A549 (cell line): ENCODE results near the gene JAKMIP2. TPM values are rescaled to one million over a fixed set of nuclear protein-coding genes. Genes with fewer than 3 reads are reported as not detected.
"Not testable (repeated sequence)": the region's sequence is repeated elsewhere in the genome, so short reads cannot be mapped to it uniquely, and the experiment has no call there.

Source experiments
- ATAC-seq, 2 experiments: fragments of 200-7000 bp in 1 of 2; fragments of >200 bp in 1 of 2; cut with Nextera tagmentation in 1 of 2; cut with Tn5 transposase in 1 of 2; 3 replicates each; pipeline versions ENCODE4 v1.8.0 to v1.9.1; 2018 to 2020; ENCODE audit warnings: mild to moderate bottlenecking in 1 of 2, moderate library complexity in 1 of 2
- CTCF ChIA-PET: fragments of 300-600 bp; sonication (Branson Sonifier 250); formaldehyde crosslinking; extraction: SDS; loops from one replicate; lab custom pipeline; 2021; ENCODE audit warnings: antibody characterized with exemption, inconsistent platforms; lab: Yijun Ruan, JAX
- POLR2A ChIA-PET: fragments of 350-600 bp; formaldehyde crosslinking; extraction: SDS; loops from one replicate; lab custom pipeline; 2021; ENCODE audit warnings: antibody characterized with exemption, inconsistent platforms; lab: Yijun Ruan, JAX
- DNase-seq, 2 experiments: peaks; one replicate each; pipeline versions ENCODE4 v3.0.0 to v3.0.0-alpha.2; 2011 to 2016; ENCODE audit warnings: low read depth in 1 of 2, low spot score in 1 of 2
- FAIRE-seq: peaks from 2 replicates; lab custom pipeline; 2011; peaks lifted over from hg19 to GRCh38; lab: Jason Lieb, UNC
- H3K27ac ChIP-seq, 2 experiments: fragments of >200 bp; sonication (Bioruptor Twin); formaldehyde crosslinking; 3 replicates each; pipeline ENCODE4 v1.5.1; 2016 to 2017
- H3K4me1 ChIP-seq: fragments of >200 bp; sonication (Bioruptor Twin); formaldehyde crosslinking; 3 replicates; pipeline ENCODE4 v1.6.1; 2016
- H3K4me2 ChIP-seq: fragments of >200 bp; sonication (Bioruptor Twin); formaldehyde crosslinking; 3 replicates; pipeline ENCODE4 v1.6.1; 2016
- H3K4me3 ChIP-seq: fragments of >200 bp; sonication (Bioruptor Twin); formaldehyde crosslinking; 3 replicates; pipeline ENCODE4 v1.5.1; 2016
- H3K9me3 ChIP-seq: fragments of >200 bp; sonication (Bioruptor Twin); formaldehyde crosslinking; 3 replicates; pipeline ENCODE4 v1.6.1; 2016
- CHD4 ChIP-seq: fragments of 200-600 bp; sonication (generic); IDR thresholded peaks from 2 replicates; pipeline ENCODE4 v1.6.1; 2016; ENCODE audit warnings: antibody characterized with exemption, mild to moderate bottlenecking, borderline replicate concordance
- ESRRA ChIP-seq: fragments of 150-350 bp; IDR thresholded peaks from 2 replicates; pipeline ENCODE4 v1.6.1; 2014; ENCODE audit warnings: mild to moderate bottlenecking, low read length, borderline replicate concordance
- GATA3 ChIP-seq: IDR thresholded peaks from 2 replicates; pipeline ENCODE4 v1.6.1; 2012; ENCODE audit warnings: borderline replicate concordance
- HOXA7 ChIP-seq: fragments of 250-450 bp; sonication (Bioruptor Pico); IDR thresholded peaks from 2 replicates; pipeline ENCODE4 v1.5.0; 2020; ENCODE audit warnings: mild to moderate bottlenecking, moderate library complexity
- KDM5A ChIP-seq: fragments of 200-600 bp; sonication (generic); IDR thresholded peaks from 2 replicates; pipeline ENCODE4 v1.6.1; 2016; ENCODE audit warnings: antibody characterized with exemption, mild to moderate bottlenecking
- NPAS2 ChIP-seq: fragments of 250-450 bp; sonication (Bioruptor Pico); IDR thresholded peaks from 2 replicates; pipeline ENCODE4 v1.8.0; 2022; ENCODE audit warnings: mild to moderate bottlenecking, moderate library complexity, borderline replicate concordance
- POLR2AphosphoS2 ChIP-seq: conservative IDR thresholded peaks from 2 replicates; pipeline ENCODE4 v1.6.1; 2012; ENCODE audit warnings: low read length, improper control_type of control experiment, inconsistent platforms
- RAD21 ChIP-seq, 2 experiments: fragments of >200 bp in 1 of 2; sonication (Bioruptor Twin) in 1 of 2; formaldehyde crosslinking in 1 of 2; IDR thresholded peaks in 1 of 2; conservative IDR thresholded peaks in 1 of 2; 2 replicates in 1 of 2; 3 replicates in 1 of 2; pipeline ENCODE4 v1.6.1; 2012 to 2018; ENCODE audit warnings: inconsistent platforms in 1 of 2
- SMC3 ChIP-seq: fragments of >200 bp; sonication (Bioruptor Twin); formaldehyde crosslinking; IDR thresholded peaks from 3 replicates; pipeline ENCODE4 v1.6.1; 2018; ENCODE audit warnings: inconsistent platforms
- WGBS: methylation state at CpG from one replicate; pipeline ENCODE4 v1.1.6; 2017; ENCODE audit errors: missing lambda C conversion rate; 5-methylcytosine and 5-hydroxymethylcytosine counted together
- polyA plus RNA-seq, 4 experiments: library from polyadenylated mRNA; depleted of rRNA in 3 of 4; stranded (reverse); fragments of >200 nt; fragmentation: RNase III in 1 of 4; extraction: RNeasy Plus Mini Kit Qiagen cat#74134 plus additional on column Dnase treatment in 1 of 4; gene quantifications; 2 replicates in 3 of 4; 3 replicates in 1 of 4; pipeline ENCODE4 v1.2.3, GENCODE V29; 2011 to 2017
- TF ChIP-seq, protein P1 (sequence below): fragments of >200 bp; sonication (Bioruptor Twin); formaldehyde crosslinking; IDR thresholded peaks from 3 replicates; pipeline ENCODE4 v1.5.1; 2016
- TF ChIP-seq, protein P2 (sequence below): fragments of 250-450 bp; sonication (Bioruptor Pico); IDR thresholded peaks from 2 replicates; pipeline ENCODE4 v1.5.0; 2020; ENCODE audit warnings: low read depth, mild to moderate bottlenecking, moderate library complexity
- TF ChIP-seq, protein P3 (sequence below): fragments of >200 bp; sonication (Bioruptor Twin); formaldehyde crosslinking; IDR thresholded peaks from 2 replicates; pipeline ENCODE4 v1.6.1; 2016

Gene JAKMIP2
- polyA plus RNA-seq, 2 of the 4 experiments (the other 2 are of a cell fraction), result 0.01 TPM; not detected in 1

DNA sequence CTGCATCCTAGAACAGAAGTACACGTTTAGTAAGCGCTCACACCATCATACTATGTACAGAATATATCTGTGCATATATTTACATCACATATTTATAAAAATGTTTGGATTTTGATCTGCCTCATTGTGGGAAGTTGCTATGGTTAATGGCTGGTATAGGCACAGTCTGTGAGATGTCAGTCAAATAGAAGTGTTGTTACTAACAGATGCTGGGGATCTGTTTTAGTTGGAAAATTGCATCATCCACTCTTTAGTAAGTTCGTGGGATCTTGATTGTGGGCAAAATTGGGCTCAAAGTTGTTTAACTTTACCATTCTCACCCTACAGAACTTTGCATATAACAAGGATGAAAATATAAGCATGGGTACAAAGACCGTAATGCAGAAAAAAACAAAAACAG is 196.3 kb downstream of the JAKMIP2 start:
- no peaks in the 10 kb centered on the region for H3K4me1 ChIP-seq
- no peak for TF ChIP-seq POLR2AphosphoS2
- TF ChIP-seq CHD4, result no peak
- WGBS, result 57% methylated on average over 4 of the region's 4 CpGs
- FAIRE-seq (no peak), DNase-seq (no peak), ATAC-seq (no peak)
- H3K4me2 ChIP-seq, result no peak overlapping the region
- H3K9me3 ChIP-seq, result no peaks in the 10 kb centered on the region
- no peak overlapping the region for H3K4me3 ChIP-seq
- no peak overlapping the region for H3K27ac ChIP-seq
- POLR2A ChIA-PET, result no interaction called here
- CTCF ChIA-PET, result no interaction called here

DNA sequence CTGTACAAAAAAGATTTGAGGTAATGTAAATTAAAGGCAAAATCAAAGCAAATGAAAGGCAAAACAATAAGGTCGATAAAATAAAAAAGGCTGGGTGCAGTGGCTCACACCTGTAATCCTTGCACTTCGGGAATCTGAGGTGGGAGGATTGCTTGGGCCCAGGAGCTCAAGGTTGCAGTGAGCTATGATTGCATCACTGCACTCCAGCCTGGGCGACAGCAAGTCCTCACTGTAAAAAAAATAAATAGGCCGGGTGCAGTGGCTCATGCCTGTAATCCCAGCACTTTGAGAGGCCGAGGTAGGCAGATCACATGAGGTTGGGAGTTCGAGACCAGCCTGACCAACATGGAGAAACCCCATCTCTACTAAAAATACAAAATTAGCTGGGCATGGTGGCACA is 200.3 kb downstream of the JAKMIP2 start:
- FAIRE-seq, H3K4me3 ChIP-seq, ATAC-seq, DNase-seq, H3K27ac ChIP-seq, POLR2A ChIA-PET, H3K4me1 ChIP-seq, H3K4me2 ChIP-seq, H3K9me3 ChIP-seq: not testable (repeated sequence)
- 9% methylated on average over 6 of the region's 6 CpGs for WGBS
- CTCF ChIA-PET, result interaction anchor here (2.7 kb wide), 1 partner anchor 128 kb away, joined by 17 read pairs; no protein-coding TSS in a partner anchor

DNA sequence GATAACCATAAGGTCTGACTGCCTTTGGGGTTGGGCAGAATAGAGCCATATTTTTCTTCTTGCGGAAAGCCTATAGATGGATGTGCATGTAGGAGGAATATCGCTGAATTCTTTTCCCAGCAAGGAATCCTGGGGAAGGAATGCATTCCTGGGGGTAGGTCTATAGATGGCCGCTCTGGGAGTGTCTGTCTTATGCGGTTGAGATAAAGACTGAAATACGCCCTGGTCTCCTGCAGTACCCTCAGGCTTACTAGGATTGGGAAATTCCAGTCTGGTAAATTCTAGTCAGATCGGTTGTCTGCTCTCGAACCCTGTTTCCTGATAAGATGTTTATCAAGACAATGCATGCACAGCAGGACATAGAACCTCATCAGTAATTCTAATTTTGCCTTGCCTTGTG is 202.1 kb downstream of the JAKMIP2 start:
- CTCF ChIA-PET, result interaction anchor here (1.1 to 2.4 kb wide), 3 partner anchors 10 to 211 kb away, joined by 3 to 19 read pairs (median 3); no protein-coding TSS in a partner anchor
- H3K4me3 ChIP-seq, H3K27ac ChIP-seq, ATAC-seq, H3K4me2 ChIP-seq, H3K9me3 ChIP-seq, H3K4me1 ChIP-seq, FAIRE-seq, DNase-seq, POLR2A ChIA-PET: not testable (repeated sequence)
- 58% methylated on average over 7 of the region's 7 CpGs for WGBS

DNA sequence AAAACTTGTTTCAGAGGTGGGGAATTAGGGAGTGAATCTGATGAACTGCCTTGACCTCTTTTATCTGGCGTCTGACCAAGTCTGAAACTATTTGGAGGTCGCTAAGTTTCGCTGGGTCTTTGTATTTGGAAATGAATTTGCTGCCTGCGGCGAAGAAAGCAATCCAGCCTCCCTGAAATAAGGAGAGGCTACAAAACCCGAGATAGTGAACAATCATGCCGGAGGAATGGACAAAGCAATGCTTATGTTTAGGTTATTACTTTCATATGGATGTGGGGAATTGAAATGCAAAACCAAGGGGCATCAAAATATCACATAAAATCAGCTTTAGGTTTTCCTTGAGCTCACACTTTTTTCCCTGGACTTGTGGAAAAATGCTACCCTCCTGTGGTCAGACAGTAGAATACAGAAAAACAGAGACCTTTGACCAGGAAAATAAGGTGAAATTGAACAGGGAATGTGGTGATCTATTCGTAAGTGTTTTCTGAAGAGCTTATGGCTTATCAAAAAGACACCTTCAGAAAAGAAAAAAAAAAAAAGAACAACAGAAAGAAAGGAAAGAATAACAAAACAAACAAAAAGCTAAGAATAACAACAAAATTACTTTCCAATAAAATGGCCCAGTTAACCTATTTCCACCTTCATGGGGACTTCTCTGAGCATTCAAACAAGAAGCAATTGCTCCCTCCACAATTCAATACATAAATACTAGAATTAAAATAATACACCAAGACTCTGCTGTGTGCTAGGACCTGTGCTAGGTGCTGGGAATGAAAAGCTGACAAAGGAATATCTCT is 204.1 kb downstream of the JAKMIP2 start:
- H3K9me3 ChIP-seq, result no peaks in the 10 kb centered on the region
- WGBS, result 23% methylated on average over 8 of the region's 8 CpGs
- TF ChIP-seq NPAS2 (CRISPR knock-in tag) (no peak), RAD21 (conservative IDR thresholded peaks at IDR 0.05 in 1 of 2, IDR thresholded peaks at IDR 0.05 in 1 of 2) (peak; percentile 84), SMC3 (peak; percentile 70), HOXA7 (CRISPR knock-in tag) (no peak), ESRRA (no peak)
- TF ChIP-seq, protein P1, sequence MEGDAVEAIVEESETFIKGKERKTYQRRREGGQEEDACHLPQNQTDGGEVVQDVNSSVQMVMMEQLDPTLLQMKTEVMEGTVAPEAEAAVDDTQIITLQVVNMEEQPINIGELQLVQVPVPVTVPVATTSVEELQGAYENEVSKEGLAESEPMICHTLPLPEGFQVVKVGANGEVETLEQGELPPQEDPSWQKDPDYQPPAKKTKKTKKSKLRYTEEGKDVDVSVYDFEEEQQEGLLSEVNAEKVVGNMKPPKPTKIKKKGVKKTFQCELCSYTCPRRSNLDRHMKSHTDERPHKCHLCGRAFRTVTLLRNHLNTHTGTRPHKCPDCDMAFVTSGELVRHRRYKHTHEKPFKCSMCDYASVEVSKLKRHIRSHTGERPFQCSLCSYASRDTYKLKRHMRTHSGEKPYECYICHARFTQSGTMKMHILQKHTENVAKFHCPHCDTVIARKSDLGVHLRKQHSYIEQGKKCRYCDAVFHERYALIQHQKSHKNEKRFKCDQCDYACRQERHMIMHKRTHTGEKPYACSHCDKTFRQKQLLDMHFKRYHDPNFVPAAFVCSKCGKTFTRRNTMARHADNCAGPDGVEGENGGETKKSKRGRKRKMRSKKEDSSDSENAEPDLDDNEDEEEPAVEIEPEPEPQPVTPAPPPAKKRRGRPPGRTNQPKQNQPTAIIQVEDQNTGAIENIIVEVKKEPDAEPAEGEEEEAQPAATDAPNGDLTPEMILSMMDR, result peak; percentile 77
- TF ChIP-seq, all 56 proteins: peak for 3
- peak; percentile 25 to 58 for DNase-seq
- no peaks in the 10 kb centered on the region for H3K4me1 ChIP-seq
- ChIA-PET POLR2A (interaction anchor here (0.6 kb wide), 1 partner anchor 17 kb away, joined by 3 read pairs; no protein-coding TSS in a partner anchor), CTCF (interaction anchor here (0.6 to 8.5 kb wide), 55 partner anchors 9 to 1131 kb away, joined by 3 to 97 read pairs (median 4); no protein-coding TSS in a partner anchor)
- H3K4me2 ChIP-seq, result no peak overlapping the region
- no peak overlapping the region for H3K4me3 ChIP-seq
- FAIRE-seq, result no peak
- no peak overlapping the region for H3K27ac ChIP-seq
- ATAC-seq, result peak in 1 of 2 experiments; percentile 78; a peak in 3 of 6 replicates

DNA sequence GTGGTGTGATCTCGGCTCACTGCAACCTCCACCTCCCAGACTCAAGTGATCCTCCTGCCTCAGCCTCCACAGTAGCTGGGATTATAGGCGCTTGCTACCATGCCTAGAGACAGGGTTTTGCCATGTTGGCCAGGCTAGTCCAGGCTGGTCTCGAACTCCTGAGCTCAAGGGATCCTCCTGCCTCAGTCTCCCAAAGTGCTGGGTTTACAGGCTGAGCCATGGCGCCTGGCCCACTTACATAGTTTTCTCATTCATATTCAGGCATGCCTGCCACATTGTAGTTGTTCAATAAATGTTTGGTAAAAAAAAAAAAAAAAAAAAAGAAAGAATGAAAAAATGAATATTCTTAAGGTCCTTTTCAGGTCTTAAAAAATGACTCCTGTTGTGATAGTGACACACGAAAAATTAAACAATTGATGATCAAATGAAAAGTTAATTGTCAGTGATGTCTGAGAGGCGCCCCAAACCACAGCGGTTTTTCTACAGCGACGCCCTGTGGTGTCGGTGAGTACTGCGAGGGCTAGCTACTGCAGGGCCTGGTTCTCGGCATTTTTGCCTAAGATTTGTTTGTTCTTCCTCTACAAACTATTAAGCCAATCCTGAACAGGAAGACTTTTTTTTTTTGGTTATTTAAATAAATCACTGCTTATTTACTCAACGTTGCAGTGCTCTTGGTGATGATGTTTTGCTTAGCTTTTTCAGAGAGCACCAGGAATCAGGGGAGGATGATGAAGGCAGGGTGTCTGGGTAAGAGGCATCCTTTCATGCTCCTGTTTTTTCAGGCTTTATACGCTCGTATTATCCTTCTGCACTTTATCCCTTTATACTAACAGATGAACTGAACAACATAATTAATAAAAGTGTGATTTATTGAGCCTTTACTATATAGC is 205.6 kb downstream of the JAKMIP2 start:
- ATAC-seq, result peak; percentile 73 to 90; a peak in 5 of 6 replicates
- 16% methylated on average over 15 of the region's 15 CpGs for WGBS
- TF ChIP-seq, protein P2, sequence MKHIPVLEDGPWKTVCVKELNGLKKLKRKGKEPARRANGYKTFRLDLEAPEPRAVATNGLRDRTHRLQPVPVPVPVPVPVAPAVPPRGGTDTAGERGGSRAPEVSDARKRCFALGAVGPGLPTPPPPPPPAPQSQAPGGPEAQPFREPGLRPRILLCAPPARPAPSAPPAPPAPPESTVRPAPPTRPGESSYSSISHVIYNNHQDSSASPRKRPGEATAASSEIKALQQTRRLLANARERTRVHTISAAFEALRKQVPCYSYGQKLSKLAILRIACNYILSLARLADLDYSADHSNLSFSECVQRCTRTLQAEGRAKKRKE, result no peak
- TF ChIP-seq GATA3 (no peak), RAD21 (conservative IDR thresholded peaks at IDR 0.05 in 1 of 2, IDR thresholded peaks at IDR 0.05 in 1 of 2) (peak; percentile 49 to 57), SMC3 (peak; percentile 63), KDM5A (no peak)
- TF ChIP-seq, protein P1, result peak; percentile 68
- TF ChIP-seq, protein P3, sequence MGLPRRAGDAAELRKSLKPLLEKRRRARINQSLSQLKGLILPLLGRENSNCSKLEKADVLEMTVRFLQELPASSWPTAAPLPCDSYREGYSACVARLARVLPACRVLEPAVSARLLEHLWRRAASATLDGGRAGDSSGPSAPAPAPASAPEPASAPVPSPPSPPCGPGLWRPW, result no peak
- TF ChIP-seq, all 56 proteins: peak for 3
- Histone ChIP-seq H3K27ac (no peak overlapping the region), H3K9me3 (no peaks in the 10 kb centered on the region), H3K4me2 (0 out of 3 replicates have a peak overlapping the region, but pooled peaks have one; percentile 5), H3K4me3 (no peak overlapping the region), H3K4me1 (no peaks in the 10 kb centered on the region)
- FAIRE-seq (no peak), DNase-seq (peak; percentile 12 to 40)
- CTCF ChIA-PET, result interaction anchor here (0.6 to 8.5 kb wide), 38 partner anchors 9 to 477 kb away, joined by 3 to 97 read pairs (median 4); partner anchors contain the start of gene DPYSL3
- POLR2A ChIA-PET, result interaction anchor here (0.7 kb wide), 2 partner anchors 44 to 67 kb away, joined by 5 to 6 read pairs; partner anchors contain the start of gene DPYSL3
